ENCODE results near the gene SNX21. TPM values are rescaled to one million over a fixed set of nuclear protein-coding genes. Genes with fewer than 3 reads are reported as not detected.
A peak's percentile ranks its signal among the peaks of the same experiment; 100 is the strongest.
"Not testable (repeated sequence)": the region's sequence is repeated elsewhere in the genome, so short reads cannot be mapped to it uniquely, and the experiment has no call there.

SNX21 gene
- total RNA-seq, 1 donor from 2014 or later: 0.89 TPM

- H3K4me1 Mint-ChIP-seq; H3K27ac Mint-ChIP-seq; DNase-seq; intact Hi-C loops (cut with micrococcal nuclease); H3K36me3 Mint-ChIP-seq (ENCODE audit: low read depth); H3K9me3 Mint-ChIP-seq; H3K4me3 Mint-ChIP-seq: not testable (repeated sequence)
- H3K27me3 Mint-ChIP-seq: peaks cover 13% of the 10 kb centered on the region
Measured at GRCh38 chr20:45829673-45830106, 3.9 kb upstream of the SNX21 start.

- H3K9me3 Mint-ChIP-seq: no peaks in the 10 kb centered on the region
- no peak for DNase-seq
- intact Hi-C loops (cut with micrococcal nuclease): no loop called here
- peak overlapping the region; percentile 83 for H3K4me3 Mint-ChIP-seq
- no peak overlapping the region for H3K27ac Mint-ChIP-seq
- H3K4me1 Mint-ChIP-seq: peaks cover 6% of the 10 kb centered on the region
- H3K36me3 Mint-ChIP-seq (ENCODE audit: low read depth): no peaks in the 10 kb centered on the region
- peaks cover 10% of the 10 kb centered on the region for H3K27me3 Mint-ChIP-seq
Measured at GRCh38 chr20:45832619-45833018, 980 bp upstream of the SNX21 start.

- Mint-ChIP-seq H3K36me3 (ENCODE audit: low read depth) (no peaks in the 10 kb centered on the region), H3K4me3 (peak overlapping the region; percentile 83), H3K27me3 (peaks cover 10% of the 10 kb centered on the region), H3K27ac (no peak overlapping the region), H3K4me1 (peaks cover 6% of the 10 kb centered on the region), H3K9me3 (no peaks in the 10 kb centered on the region)
- intact Hi-C loops (cut with micrococcal nuclease): loop anchor here (2.0 kb wide), 1 partner anchor 23 kb away; the partner anchor contains the start of genes ACOT8 and ZSWIM3
- DNase-seq: peak; percentile 87
Measured at GRCh38 chr20:45833883-45834796, 541 bp downstream of the SNX21 start.

- H3K4me1 Mint-ChIP-seq: peaks cover 6% of the 10 kb centered on the region
- H3K9me3 Mint-ChIP-seq: no peaks in the 10 kb centered on the region
- no peak overlapping the region for H3K27ac Mint-ChIP-seq
- H3K4me3 Mint-ChIP-seq: peak overlapping the region; percentile 83
- no peak for DNase-seq
- peaks cover 10% of the 10 kb centered on the region for H3K27me3 Mint-ChIP-seq
- intact Hi-C loops (cut with micrococcal nuclease): loop anchor here (2.0 kb wide), 1 partner anchor 22 kb away; the partner anchor contains the start of genes ACOT8 and ZSWIM3
- no peaks in the 10 kb centered on the region for H3K36me3 Mint-ChIP-seq (ENCODE audit: low read depth)
Measured at GRCh38 chr20:45834797-45835161, 1.2 kb downstream of the SNX21 start.

- Mint-ChIP-seq H3K27ac (no peak overlapping the region), H3K4me3 (no peak overlapping the region), H3K9me3 (no peaks in the 10 kb centered on the region), H3K36me3 (ENCODE audit: low read depth) (no peaks in the 10 kb centered on the region), H3K4me1 (peaks cover 6% of the 10 kb centered on the region), H3K27me3 (peaks cover 8% of the 10 kb centered on the region)
- intact Hi-C loops (cut with micrococcal nuclease): loop anchor here (2.0 kb wide), 1 partner anchor 21 kb away; the partner anchor contains the start of genes ACOT8 and ZSWIM3
- no peak for DNase-seq
Measured at GRCh38 chr20:45835329-45835765, 1.7 kb downstream of the SNX21 start.

- H3K4me1 Mint-ChIP-seq: peaks cover 6% of the 10 kb centered on the region
- no peak for DNase-seq
- intact Hi-C loops (cut with micrococcal nuclease): loop anchor here (2.0 kb wide), 1 partner anchor 21 kb away; the partner anchor contains the start of genes ACOT8 and ZSWIM3
- H3K4me3 Mint-ChIP-seq: peak overlapping the region; percentile 40
- peaks cover 4% of the 10 kb centered on the region for H3K27me3 Mint-ChIP-seq
- no peak overlapping the region for H3K27ac Mint-ChIP-seq
- H3K9me3 Mint-ChIP-seq: no peaks in the 10 kb centered on the region
- H3K36me3 Mint-ChIP-seq (ENCODE audit: low read depth): no peaks in the 10 kb centered on the region
Measured at GRCh38 chr20:45835825-45836224, 2.2 kb downstream of the SNX21 start.

- peaks cover under 1% of the 10 kb centered on the region for H3K27me3 Mint-ChIP-seq
- H3K9me3 Mint-ChIP-seq: no peaks in the 10 kb centered on the region
- no peak overlapping the region for H3K4me3 Mint-ChIP-seq
- no peaks in the 10 kb centered on the region for H3K36me3 Mint-ChIP-seq (ENCODE audit: low read depth)
- no peak for DNase-seq
- peaks cover 6% of the 10 kb centered on the region for H3K4me1 Mint-ChIP-seq
- intact Hi-C loops (cut with micrococcal nuclease): no loop called here
- H3K27ac Mint-ChIP-seq: no peak overlapping the region
Measured at GRCh38 chr20:45836841-45837240, 3.2 kb downstream of the SNX21 start.

GRCh38 chr20:45840700-45841198, 7.2 kb downstream of the SNX21 start:
- Mint-ChIP-seq H3K4me3 (no peak overlapping the region), H3K27me3 (no peaks in the 10 kb centered on the region), H3K9me3 (no peaks in the 10 kb centered on the region), H3K36me3 (ENCODE audit: low read depth) (peaks cover 20% of the 10 kb centered on the region), H3K27ac (no peak overlapping the region), H3K4me1 (peaks cover 4% of the 10 kb centered on the region)
- intact Hi-C loops (cut with micrococcal nuclease): no loop called here
- DNase-seq: no peak

GRCh38 chr20:45841407-45842129, 8.0 kb downstream of the SNX21 start:
- peaks cover 3% of the 10 kb centered on the region for H3K4me1 Mint-ChIP-seq
- intact Hi-C loops (cut with micrococcal nuclease): no loop called here

GRCh38 chr20:45842169-45842812, 8.7 kb downstream of the SNX21 start:
- peaks cover 3% of the 10 kb centered on the region for H3K4me1 Mint-ChIP-seq
- intact Hi-C loops (cut with micrococcal nuclease): no loop called here
- no peak overlapping the region for H3K4me3 Mint-ChIP-seq

More at GRCh38 chr20:45841407-45842129, 8.0 kb downstream of the SNX21 start:
- H3K4me3 Mint-ChIP-seq: no peak overlapping the region
- H3K36me3 Mint-ChIP-seq (ENCODE audit: low read depth): peaks cover 24% of the 10 kb centered on the region
- H3K27me3 Mint-ChIP-seq: no peaks in the 10 kb centered on the region
- no peak overlapping the region for H3K27ac Mint-ChIP-seq
- no peaks in the 10 kb centered on the region for H3K9me3 Mint-ChIP-seq
- no peak for DNase-seq

GRCh38 chr20:45843506-45843905, 9.9 kb downstream of the SNX21 start:
- peaks cover 24% of the 10 kb centered on the region for H3K36me3 Mint-ChIP-seq (ENCODE audit: low read depth)
- intact Hi-C loops (cut with micrococcal nuclease): no loop called here
- DNase-seq: no peak

More at GRCh38 chr20:45842169-45842812, 8.7 kb downstream of the SNX21 start:
- H3K27me3 Mint-ChIP-seq: no peaks in the 10 kb centered on the region
- no peak overlapping the region for H3K27ac Mint-ChIP-seq
- DNase-seq: no peak
- no peaks in the 10 kb centered on the region for H3K9me3 Mint-ChIP-seq
- H3K36me3 Mint-ChIP-seq (ENCODE audit: low read depth): peaks cover 24% of the 10 kb centered on the region

GRCh38 chr20:45845452-45845851, 11.9 kb downstream of the SNX21 start:
- intact Hi-C loops (cut with micrococcal nuclease): no loop called here
- no peaks in the 10 kb centered on the region for H3K27me3 Mint-ChIP-seq
- no peak overlapping the region for H3K27ac Mint-ChIP-seq
- no peaks in the 10 kb centered on the region for H3K9me3 Mint-ChIP-seq
- H3K36me3 Mint-ChIP-seq (ENCODE audit: low read depth): peaks cover 29% of the 10 kb centered on the region
- DNase-seq: no peak
- H3K4me1 Mint-ChIP-seq: peaks cover 5% of the 10 kb centered on the region
- no peak overlapping the region for H3K4me3 Mint-ChIP-seq

More at GRCh38 chr20:45843506-45843905, 9.9 kb downstream of the SNX21 start:
- H3K27me3 Mint-ChIP-seq: no peaks in the 10 kb centered on the region
- no peaks in the 10 kb centered on the region for H3K9me3 Mint-ChIP-seq
- H3K4me3 Mint-ChIP-seq: no peak overlapping the region
- peaks cover 3% of the 10 kb centered on the region for H3K4me1 Mint-ChIP-seq
- H3K27ac Mint-ChIP-seq: no peak overlapping the region

GRCh38 chr20:45848421-45848820, 14.8 kb downstream of the SNX21 start:
- no peak overlapping the region for H3K27ac Mint-ChIP-seq
- DNase-seq: no peak
- peaks cover 4% of the 10 kb centered on the region for H3K4me1 Mint-ChIP-seq
- intact Hi-C loops (cut with micrococcal nuclease): no loop called here
- no peak overlapping the region for H3K4me3 Mint-ChIP-seq
- peaks cover 36% of the 10 kb centered on the region for H3K36me3 Mint-ChIP-seq (ENCODE audit: low read depth)
- no peaks in the 10 kb centered on the region for H3K9me3 Mint-ChIP-seq
- H3K27me3 Mint-ChIP-seq: no peaks in the 10 kb centered on the region

Measured in activated CD4-positive, alpha-beta T cell treated with anti-CD3 and anti-CD28 coated beads, Interleukin-2, amount 10 ng/mL, durations not matched to agents 24 days and 14 days (primary cell).